ENCODE data around the gene NCAPD3.
"Not testable (repeated sequence)": the region's sequence is repeated elsewhere in the genome, so short reads cannot be mapped to it uniquely, and the experiment has no call there.

The NCAPD3 gene

DNA sequence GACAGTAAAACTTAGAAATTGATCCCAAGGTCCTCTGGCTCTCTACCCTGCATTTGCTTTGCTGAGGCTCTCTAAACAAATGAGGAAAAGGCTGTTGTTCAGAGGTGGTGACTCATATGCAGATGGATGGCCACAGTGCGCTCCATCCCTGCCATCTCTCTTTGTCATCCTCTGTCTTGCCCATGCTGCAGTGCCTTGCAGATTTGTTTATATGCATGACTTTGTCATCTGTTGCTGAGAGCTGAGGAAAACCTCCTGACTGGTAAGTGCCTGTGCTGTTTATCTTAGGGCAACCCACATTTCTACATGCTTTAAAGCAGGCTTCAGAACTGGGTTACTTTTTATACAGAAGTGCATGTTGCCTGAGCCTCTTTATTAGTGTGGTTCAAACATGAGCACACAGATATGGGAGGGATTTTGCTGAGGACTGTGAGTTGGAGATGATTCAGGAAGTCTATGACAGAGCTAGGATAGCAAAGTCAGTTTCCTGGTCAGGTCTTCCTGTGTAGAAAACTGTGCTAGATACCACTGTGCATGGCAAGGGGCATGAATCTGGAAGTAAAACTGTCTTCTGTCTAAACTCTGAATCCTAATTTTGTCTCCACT, 97.4 kb downstream of the NCAPD3 start:
- DNase-seq: no peak

DNA sequence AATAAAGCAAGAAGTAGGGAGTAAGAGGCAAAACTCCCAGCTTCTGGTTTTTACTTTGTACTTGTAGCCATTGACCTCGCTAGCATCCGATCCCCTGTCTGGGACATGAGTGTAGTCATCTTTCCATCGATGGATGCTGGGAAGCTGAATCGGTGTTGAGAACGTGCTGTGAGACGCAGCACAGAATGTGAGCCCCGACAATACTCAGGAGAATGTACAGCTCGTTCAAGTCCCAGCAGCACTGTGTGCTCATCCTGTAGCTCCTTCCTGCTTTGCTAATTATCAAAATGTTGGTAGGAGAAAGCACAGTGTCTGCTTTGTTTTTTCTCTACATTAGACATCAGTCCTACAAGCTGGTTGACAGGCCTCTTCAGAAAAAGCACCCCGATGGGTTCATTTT, 98.3 kb downstream of the NCAPD3 start:
- DNase-seq: no peak

- no peak for DNase-seq
Observed at GRCh38 chr11:134124660-134125451, 98.9 kb downstream of the NCAPD3 start.

DNA sequence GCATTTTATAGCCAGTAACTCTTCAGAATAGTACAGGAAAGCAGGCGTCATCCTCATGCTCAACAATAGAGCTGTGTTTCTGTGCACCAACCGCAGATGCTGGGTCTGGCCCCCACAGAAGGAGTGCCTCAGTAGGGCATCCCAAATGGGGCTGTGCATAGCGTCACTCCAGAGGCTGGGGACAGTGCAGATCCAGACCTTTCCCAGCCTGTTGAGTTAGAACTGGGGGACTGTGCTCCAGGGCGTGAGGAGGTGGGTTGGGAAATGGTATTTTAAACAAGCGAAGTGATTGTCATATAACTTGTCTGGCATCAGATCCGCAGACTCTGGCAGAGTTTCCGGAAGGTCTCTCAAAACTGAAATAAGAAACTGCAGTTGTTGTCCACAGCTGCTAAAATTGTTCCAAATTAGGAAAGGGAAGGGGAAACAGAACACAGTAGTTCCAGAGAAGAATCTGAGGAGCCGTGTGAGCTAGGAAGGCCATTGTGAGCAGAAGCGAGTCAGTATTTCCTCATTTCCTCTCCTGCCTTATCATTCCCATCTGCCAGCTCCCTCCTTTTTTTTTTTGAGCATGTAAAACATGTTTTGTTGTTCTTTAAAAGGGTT, 102.7 kb downstream of the NCAPD3 start:
- DNase-seq: no peak

- no peak for DNase-seq
Observed at GRCh38 chr11:134120143-134120850, 103.5 kb downstream of the NCAPD3 start.

- no peak for DNase-seq
Observed at GRCh38 chr11:134119094-134119493, 104.7 kb downstream of the NCAPD3 start.

- DNase-seq: no peak
Observed at GRCh38 chr11:134118006-134118405, 105.8 kb downstream of the NCAPD3 start.

DNA sequence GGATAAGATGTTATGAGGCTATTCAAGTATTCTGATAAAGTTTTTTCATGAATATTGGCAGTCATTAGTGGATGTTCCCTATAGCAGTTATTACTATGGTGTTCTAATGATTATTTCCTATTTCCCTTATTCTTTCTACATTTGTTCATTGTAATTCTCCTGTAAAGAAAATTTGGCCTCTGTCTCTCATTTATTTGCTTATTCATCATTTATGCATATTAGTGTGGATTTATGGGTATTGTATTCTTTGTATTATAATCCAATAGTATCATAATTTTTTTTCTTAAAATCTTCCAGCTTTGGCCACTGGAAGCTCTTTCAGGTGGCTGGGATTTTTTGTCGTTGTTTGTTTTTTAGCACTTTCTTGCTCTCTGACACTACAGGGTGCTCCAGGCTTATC, 107.6 kb downstream of the NCAPD3 start:
- no peak for DNase-seq

DNA sequence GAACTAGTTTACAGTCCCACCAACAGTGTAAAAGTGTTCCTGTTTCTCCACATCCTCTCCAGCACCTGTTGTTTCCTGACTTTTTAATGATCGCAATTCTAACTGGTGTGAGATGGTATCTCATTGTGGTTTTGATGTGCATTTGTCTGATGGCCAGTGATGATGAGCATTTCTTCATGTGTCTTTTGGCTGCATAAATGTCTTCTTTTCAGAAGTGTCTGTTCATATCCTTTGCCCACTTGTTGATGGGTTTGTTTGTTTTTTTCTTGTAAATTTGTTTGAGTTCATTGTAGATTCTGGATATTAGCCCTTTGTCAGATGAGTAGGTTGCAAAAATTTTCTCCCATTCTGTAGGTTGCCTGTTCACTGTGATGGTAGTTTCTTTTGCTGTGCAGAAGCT, 110.0 kb downstream of the NCAPD3 start:
- DNase-seq: not testable (repeated sequence)

GRCh38 chr11:134110252-134110815, 113.4 kb downstream of the NCAPD3 start:
- DNase-seq: no peak
